ENCODE measurements around the gene LBR.
"Not testable (repeated sequence)": the region's sequence is repeated elsewhere in the genome, so short reads cannot be mapped to it uniquely, and the experiment has no call there.

Gene LBR

DNA sequence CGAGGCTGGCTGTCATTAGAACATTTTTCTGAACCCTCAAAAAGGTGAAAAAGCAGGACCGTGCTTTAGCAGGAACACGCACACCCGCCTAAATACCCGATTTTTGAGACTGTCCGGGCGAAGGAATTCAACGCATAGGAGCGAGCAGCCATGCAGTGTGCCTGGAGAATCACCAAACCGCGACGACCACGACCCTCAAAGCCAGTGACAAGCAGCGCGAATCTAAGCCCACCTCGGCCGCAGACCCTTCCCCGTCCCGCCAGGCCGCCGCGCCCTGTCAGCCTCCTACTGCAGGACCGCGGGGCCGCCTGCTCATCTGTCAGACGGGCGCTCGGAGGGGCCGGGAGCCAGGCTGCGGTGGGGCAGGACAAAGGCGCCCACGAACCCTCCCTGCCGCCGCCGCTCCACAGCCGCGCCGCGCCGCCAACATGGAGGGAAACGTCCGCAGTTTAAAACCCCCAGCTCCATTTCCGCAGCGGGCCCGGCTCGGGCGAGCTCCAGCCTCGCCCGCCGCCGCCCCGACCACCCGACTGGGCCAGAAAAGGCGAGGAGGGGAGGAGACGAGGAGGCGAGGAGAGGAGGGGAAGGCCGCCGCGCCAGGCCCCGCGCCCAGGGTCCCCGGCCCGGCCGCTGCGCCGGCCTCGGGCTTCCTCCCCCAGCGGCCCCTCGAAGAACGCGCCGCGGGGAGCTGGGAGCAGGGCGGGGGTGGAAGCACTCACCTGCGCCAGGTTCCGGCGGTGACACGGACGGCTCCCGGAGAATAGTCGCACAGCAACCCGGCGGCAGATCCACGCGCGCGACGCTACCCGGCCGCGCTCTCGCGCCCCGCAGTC is at the start of gene LBR:
TSS of gene LBR (minus strand) at position 804 of the 833 bp plus-strand sequence. CDS start 3,963 bp downstream, outside the sequence.
- no peak for DNase-seq (ENCODE audit: low read depth)

DNA sequence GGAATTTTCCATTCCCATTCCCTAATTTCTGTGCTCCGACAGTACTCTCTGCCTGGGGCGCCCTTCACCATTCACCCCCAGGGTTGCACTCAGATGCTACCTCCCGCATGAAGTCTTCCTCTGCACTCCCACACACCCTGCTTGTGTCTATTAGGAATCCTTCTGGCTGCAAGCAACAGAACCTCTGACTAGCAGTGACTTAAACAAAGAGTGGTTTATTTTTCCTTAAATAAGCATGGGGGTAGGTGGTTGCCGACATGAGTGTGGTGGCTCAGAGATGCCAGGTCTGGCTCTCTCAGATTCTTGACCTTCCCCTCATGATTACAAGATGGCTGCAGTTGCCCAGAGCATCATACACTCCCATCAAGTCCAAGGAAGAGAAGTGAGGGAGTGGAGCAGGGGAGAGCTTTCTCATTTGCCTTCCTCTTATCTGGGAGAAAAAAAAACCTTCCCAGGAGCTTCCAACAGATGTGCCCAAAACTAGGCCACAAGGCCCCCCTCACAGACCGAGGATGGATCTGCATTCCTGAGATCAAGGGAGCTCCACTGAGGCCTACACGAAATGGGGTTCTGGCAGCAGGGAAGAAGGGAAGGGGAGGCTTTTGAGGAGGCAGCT is 49.6 kb upstream of the LBR start:
- no peak for DNase-seq (ENCODE audit: low read depth)

DNA sequence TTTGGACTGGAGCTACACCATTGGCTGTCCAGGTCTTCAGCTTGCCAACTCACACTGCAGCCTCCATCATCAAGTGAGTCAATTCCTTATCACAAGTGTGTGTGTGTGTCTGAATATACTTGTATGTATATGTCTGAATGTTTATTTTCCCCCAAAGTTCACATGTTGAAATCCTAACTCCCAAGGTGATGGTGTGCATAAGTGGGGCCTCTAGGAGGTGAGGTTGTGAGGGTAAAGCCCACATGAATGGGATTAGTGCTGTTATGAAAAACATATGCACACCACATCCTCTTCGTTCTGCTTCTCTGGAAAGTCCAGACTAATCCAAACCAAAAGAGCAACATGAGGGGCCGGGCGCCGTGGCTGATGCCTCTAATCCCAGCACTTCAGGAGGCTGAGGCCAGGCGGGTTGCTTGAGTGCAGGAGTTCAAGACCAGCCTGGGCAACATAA is 48.7 kb upstream of the LBR start:
- no peak for DNase-seq (ENCODE audit: low read depth)

DNA sequence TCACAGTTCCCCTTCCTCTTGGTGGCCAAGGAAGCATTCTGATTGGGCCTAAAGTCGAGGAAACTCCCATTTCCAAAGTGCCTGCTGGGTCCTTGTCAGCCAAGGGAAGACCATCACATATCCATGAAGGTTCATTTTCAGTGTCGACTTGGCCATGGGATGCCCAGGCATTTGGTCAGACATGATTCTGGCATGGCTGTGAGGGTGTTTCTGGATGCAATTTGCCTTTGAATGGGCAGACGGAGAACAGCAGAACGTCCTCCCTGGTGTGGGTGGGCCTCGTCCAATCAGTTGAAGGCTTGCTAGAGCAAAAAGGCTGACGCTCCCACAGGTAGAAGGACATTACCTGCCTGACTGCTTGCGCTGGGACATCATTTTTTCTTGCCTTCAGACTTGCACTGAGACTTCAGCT is 48.3 kb upstream of the LBR start:
- no peak for DNase-seq (ENCODE audit: low read depth)

DNA sequence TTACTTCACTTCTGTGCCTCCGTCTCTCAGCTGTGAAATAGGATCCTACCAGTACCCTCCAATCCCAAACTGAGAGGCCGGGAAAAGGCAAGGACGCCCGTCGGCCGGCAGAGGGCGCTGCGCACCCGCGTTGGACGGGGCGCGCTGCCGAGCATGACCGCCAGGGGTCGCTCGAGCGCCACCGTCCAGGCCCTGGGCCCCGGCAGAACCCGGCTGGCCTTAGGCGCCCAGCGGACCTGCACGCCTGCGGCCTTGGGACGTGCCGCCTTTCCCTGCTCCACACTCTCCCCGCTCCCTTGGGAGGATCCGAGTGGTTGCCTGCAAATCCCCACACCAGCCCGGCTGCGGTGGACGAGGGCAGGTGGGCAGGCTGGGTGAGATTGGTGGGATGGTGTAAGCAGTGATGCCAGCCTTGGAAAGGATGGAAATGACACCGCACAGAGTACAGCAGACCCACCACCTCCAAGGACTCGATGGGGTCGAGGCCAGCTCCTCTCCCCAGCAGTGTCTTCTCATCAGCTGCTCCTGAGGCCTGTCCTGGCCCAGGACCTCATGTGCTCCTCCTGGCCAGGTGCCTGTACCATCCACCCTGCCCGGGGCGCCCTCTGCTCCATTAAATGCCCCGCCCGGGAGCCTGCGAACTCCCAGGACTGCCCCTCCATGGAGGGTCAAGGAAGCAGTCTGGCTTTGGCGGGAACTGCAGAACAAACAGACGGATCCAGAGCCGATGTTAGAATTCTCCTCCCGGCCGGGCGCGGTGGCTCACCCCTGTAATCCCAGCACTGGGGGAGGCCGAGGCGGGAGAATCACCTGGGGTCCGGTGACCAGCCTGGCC is 47.4 kb upstream of the LBR start:
- peak; percentile 20 for DNase-seq (ENCODE audit: low read depth)

DNA sequence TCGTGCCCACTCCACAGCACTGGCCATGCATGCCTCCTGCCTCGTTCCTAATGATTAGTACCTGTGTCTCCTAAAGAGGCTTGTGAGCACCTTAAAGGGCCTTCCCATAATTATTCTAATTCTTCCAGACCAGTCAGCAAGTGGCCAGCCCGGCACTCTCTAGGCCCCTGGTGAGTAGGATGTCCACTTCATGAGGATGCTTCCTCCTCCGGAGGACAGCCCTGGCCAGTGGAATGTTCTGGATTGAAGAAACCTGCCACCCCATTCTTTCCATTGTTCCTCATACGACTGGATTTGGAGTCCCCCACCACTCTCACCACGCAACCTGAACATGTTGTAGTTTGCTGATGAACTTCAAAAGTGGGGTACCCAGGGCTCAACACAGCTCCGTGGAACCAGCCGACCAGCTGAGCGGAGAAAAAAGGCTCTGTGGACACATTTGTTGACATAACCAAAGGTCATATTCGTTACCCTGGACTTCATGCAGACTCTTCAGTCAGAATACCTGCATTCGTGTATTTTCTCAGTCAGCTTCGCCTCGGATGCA is 46.7 kb upstream of the LBR start:
- no peak for DNase-seq (ENCODE audit: low read depth)

DNA sequence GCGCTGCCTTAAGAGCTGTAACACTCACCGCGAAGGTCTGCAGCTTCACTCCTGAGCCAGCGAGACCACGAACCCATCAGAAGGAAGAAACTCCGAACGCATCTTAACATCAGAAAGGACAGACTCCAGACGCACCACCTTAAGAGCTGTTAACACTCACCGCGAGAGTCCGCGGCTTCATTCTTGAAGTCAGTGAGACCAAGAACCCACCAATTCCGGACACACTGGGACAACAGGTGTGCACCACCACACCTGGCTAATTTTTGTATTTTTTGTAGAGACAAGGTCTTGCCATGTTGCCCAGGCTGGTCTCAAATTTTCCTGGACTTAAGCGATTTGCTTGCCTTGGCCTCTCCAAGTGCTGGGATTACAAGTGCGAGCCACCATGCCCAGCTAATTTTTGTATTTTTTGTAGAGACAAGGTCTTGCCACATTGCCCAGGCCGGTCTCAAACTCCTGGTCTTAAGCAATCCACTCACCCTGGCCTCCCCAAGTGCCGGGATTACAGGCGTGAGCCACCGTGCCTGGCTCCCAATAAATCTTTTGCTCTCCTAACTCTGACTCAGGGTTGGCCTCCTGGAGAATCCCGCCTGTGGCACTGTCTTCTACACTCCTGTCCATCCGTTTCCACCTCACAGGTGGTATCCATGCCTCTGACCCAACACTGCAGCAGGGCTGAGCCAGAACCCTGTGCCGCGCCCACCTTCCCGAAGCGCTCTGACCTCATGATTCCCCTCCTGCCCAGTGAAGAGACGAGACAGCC is 46.0 kb upstream of the LBR start:
- DNase-seq (ENCODE audit: low read depth), result not testable (repeated sequence)

DNA sequence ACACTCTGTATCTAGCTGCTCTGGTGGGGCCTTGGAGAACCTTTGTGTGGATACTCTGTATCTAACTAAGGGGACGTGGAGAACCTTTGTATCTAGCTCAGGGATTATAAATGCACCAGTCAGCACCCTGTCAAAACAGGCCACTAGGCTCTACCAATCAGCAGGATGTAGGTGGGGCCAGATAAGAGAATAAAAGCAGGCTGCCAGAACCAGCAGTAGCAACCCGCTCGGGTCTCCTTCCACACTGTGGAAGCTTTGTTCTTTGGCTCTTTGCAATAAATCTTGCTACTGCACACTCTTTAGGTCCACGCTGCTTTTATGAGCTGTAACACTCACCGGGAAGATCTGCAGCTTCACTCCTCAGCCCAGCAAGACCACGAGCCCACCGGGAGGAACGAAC is 45.4 kb upstream of the LBR start:
- not testable (repeated sequence) for DNase-seq (ENCODE audit: low read depth)

DNA sequence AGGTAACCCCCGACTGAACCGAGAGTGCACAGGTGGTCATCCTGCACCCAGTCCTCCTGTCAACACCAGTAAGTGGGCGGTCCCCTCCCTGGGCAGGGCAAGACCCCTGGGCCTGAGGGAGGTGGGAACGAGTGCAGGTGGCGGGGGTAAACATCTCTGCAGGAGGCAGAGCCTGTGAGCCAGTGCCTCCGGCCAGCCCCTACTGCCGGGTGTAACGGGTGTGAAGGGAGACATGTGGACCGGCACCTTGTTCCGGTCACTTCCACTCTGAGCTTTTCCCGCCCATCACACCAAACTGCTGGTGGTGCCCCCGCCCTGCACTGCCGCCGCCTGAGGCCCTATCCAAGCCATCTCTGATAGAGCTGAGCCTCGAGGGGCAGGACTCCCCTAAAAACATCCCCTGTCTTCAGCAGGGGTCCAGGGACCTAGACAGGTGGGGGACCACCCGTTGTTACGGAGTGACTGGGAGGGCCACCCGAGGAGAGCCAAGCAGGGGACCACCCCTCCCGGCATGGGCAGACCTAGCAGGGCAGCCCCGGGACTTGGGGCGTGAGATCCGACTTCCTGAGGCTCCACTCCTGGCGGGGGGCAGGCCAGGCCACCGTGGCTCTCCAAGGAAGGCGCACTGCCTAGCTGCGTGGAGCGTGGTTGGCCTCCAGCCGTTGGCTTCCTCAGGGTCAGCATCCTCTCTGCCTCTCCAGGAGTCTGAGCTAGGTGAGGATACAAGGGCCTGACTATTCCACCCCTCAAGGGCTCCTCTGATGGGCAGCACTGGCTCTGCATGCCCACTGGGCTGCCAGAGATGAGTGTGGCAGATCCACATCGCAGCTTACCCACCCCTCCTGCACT is 43.8 kb upstream of the LBR start:
- no peak for DNase-seq (ENCODE audit: low read depth)

DNA sequence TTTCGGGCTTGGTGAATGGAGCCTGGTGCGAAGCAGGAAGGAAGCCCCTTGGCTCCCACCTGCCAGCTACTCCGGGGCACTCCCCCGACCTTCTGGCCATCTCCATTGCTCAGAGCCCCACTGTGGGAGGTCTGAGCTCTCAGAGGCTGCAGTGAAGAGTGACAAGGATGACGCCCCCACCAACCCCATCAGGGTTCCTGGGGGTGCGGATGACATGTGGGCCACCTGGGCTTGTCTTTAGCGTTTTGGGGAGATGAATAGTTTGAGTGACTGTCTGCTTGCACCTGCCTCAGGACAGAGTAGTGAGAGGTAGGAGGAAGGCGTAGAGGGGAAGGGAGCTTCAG is 43.2 kb upstream of the LBR start:
- no peak for DNase-seq (ENCODE audit: low read depth)

DNA sequence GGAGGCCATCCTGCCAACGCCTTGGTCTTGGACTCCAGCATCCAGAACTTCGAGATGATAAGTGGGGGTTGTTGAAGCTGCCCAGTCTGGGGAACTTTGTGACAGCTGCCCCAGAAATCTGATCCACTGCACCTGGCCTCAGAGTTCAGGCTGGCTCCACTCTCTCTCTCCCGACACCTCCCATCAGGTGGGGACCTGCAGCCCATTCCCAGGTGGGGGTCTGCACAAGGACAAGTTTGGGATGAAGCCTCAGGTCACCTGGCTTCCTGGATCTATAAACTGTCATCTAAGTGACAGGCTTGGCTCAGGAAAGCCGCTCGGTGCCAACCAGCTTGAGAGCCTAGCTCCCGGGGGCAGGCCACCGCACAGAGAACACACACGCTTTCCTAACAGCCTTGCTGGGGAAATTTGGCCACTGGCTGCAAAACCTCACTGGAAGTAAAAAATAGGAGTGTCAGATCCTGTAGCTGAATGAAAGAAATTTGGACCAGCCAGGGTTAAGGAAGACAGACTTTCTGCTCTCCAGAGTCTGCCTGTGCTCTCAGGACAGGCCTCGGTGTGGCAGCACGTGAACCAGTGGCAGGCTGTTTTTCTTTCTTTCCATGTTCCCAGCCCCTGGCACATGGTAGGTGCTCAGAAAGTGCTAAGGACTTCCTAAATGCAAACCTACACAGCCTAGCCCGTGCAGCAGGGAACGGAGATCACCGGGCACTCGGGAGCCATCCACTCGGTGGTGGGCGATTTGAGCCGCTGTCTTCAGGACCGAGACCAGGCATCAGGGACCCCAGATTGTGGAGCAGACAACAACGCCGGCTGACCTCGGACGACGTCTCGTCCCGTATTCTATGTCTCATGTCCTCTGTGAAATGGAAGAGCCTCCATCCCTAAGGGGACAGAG is 42.6 kb upstream of the LBR start:
- no peak for DNase-seq (ENCODE audit: low read depth)

DNA sequence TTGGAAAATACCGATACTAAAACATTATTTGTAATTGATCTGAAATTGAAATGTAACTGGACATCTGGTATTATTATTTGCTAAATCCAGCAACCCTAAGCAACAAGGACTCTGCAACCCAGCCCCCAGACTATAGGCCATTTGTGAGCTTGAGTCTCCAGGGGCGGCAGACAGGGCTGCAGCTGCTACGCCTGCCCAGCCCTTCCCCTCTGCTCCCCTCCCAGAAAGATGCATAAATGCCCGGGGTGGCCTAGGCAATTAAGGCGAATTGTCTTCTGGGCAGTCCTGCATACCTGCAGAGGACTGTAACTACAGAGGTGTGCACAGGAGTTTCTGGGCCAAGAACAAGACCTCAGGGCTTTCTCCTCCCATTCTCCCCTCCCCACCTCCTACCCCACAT is 41.2 kb upstream of the LBR start:
- DNase-seq (ENCODE audit: low read depth), result no peak

DNA sequence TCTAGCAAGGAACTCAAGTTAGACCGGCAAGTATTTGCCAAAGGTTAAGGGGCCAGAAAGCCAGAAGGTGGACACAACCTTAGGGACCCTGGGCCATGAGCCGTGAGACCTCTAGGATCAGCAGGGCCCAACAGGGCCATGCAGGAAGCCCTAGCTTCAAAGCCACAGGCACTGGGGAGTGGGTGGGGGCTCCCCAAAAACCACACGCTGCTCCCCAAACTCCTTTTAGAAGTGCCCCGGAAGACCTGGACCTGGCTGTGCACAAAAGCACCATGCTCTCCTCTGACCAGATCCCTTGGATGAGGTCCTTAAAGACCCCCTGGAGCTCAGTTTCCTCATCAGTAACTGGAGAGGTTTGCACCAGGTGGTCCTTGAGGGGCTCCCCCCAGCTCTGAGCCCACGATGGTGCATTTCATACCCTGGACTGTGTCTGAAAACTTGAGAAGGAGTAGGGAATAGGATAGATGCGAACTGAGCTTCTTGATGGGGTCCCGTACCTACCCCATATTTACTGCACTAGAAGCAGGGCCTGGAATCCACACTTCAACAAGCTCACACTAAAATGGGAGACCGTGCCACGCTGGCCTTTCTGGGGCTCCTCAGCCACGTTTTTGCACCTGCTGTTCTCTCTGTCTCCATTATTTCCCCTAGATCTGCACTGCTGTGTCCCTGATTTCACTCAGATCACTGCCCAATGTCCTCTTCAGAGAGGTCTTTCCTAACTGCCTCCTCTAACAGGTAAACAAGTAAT is 40.6 kb upstream of the LBR start:
- DNase-seq (ENCODE audit: low read depth), result no peak

DNA sequence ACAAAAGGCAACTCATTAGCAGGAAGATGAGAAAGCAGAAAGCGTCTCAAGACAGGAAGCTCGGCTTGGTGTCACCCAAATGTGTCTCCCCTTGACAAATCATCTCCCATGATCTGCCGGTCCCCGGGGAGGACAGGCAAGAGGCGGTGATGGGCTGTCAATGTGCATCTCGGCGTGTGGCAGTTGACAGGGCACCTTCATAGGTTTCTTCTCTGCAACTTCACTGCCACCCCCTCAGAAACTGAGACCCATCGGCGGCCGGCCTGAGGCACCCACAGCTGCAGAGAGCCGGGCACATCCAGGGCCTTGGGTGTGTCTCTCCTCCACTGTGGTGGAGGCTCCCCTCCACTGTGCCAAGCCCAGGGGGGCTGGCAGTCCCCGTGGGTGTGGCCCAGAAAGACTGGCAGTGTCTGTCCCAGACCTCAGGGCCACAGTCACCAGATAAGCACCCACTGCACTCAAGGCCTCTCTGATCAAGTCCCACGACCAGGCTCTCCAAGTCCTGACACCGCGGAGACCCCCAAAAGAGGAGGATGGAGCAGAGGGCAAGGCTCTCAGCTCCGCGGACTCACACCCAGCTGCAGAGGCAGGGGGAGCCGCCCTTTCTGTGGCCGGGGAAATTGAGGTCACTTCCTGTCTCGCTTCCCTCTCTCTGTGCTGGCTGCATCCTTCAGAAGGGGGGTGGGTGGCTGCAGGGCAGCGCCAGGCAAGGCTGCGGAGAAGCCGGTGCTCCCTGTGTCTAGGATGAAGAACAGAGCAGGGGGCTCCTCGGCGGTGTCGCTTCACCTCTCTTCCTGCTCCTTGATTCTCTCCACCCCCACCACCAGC is 39.6 kb upstream of the LBR start:
- no peak for DNase-seq (ENCODE audit: low read depth)

DNA sequence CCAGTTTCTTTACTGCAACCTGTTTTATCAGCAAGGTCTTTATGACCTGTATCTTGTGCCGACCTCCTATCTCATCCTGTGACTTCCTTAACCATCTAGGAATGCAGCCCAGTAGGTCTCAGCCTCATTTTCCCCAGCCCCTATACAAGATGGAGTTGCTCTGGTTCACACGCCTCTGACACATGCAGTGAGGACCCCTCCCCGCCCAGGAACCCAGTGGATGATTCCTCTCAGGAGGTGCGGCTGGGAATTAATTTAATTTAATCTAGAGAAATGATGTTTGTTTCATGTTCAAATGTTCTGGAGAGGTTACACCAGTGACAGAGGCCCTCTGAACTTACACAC is 39.0 kb upstream of the LBR start:
- no peak for DNase-seq (ENCODE audit: low read depth)

DNA sequence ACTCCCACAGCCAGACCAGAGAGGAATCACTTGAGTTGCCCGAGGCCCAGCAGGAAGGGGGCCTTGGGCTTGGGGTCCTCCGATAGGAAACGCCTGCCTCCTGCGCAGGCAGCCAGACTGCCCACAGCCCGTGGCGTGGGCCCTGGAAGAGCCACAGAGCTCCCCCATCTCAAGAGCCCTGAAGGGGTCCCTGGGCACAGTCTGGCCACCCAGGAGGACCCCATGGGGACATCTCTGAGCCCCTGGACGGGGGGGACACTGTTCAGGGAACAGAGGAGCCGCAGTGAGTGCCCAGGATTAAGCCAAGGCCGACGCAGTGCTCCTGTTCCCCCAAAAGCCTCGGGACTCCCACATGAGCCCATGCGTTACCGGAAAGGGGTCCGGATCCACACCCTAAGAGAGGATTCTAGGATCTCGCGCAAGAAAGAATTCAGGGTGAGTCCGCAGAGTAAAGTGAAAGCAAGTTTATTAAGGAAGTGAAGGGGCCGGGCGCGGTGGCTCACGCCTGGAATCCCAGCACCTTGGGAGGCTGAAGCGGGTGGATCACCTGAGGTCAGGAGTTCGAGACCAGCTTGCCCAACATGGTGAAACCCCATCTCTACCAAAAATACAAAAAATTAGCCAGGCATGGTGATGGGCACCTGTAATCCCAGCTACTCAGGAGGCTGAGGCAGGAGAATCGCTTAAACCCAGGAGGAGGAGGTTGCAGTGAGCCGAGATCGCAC is 38.1 kb upstream of the LBR start:
- DNase-seq (ENCODE audit: low read depth), result no peak

Data from HS-5 (cell line).